Right ventricle myocardium inferior (tissue), 1 donor: ENCODE results near the gene HUNK. TPM values are rescaled to one million over a fixed set of nuclear protein-coding genes. Genes with fewer than 3 reads are reported as not detected.
"Not testable (repeated sequence)": the region's sequence is repeated elsewhere in the genome, so short reads cannot be mapped to it uniquely, and the experiment has no call there.

Experiments
- ATAC-seq: fragments of 200-7000 bp; cut with Tn5 transposase; one replicate; pipeline ENCODE4 v1.9.1; 2020; ENCODE audit warnings: mild to moderate bottlenecking, moderate library complexity
- DNase-seq: peaks from one replicate; pipeline ENCODE4 v3.0.0; 2021; ENCODE audit errors: missing footprints
- intact Hi-C: fragments of 100-400 bp; cut with DNase I; formaldehyde crosslinking; loops from one replicate; pipeline ENCODE4 v1.11.0; 2022
- total RNA-seq: library from RNA; stranded (reverse); fragmentation: NEBNext Ultra II Directional; extraction: Animal tissue kit (Norgen Biotek cat#: 25700); gene quantifications from one replicate; pipeline ENCODE4 v1.2.1, GENCODE V29; 2021
- donor health status: DM: no; HTN: yes; CAD: no; lungs with severe emphysema.

HUNK gene
- total RNA-seq, 1 donor from 2014 or later, result 0.08 TPM

DNA sequence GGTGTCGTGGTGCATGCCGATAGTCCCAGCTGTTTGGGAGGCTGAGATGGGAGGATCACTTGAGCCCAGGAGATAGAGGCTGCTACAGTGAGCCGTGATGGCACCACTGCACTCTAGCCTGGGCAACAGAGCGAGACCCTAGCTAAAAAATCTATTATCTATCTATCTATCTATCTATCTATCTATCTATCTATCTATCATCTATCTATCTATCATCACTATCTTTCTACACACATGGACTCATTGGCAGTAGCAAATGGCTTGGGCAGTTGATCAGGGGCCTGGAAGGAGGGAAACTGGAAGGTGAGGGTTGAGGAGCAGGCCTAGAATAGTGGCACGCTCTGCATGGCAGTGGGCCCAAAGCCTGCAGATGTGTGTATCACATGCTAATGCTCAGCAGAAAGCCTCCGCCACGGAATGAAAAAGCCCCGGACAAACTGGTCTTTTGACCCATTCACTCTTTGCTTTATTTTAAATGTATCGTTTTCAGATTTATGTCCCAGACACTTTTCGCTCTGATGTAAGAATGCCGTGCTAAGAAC lies 7.3 kb upstream of the HUNK start:
- intact Hi-C loops, result loop anchor here (5.0 kb wide), 1 partner anchor 78 kb away; no protein-coding TSS in a partner anchor
- DNase-seq (no peak), ATAC-seq (no peak)

DNA sequence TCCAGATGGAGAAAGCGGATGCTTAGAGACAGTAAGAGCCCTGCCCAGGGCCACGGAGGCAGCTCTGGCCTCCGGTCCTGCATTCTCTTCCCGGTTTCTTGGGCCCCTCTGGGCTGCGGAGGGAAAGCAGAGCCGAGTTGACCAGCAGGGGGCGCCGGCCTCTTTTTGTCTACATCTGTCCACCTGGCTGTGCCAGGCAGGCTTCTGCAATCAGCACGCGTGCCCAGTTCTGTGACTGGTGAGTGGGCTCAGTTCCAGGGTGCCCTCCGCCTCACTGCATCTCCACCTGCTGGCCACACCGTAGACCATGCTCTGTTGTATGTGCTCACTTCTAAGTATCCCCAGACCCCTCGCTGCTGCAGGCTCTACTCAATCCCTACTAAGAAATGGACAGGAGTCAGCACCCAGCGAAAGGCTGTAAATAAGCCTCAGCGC lies 6.7 kb upstream of the HUNK start:
- peak; percentile 89 for DNase-seq
- peak; percentile 87 for ATAC-seq
- intact Hi-C loops, result loop anchor here (1.0 to 5.0 kb wide), 2 partner anchors 79 to 391 kb away; no protein-coding TSS in a partner anchor

DNA sequence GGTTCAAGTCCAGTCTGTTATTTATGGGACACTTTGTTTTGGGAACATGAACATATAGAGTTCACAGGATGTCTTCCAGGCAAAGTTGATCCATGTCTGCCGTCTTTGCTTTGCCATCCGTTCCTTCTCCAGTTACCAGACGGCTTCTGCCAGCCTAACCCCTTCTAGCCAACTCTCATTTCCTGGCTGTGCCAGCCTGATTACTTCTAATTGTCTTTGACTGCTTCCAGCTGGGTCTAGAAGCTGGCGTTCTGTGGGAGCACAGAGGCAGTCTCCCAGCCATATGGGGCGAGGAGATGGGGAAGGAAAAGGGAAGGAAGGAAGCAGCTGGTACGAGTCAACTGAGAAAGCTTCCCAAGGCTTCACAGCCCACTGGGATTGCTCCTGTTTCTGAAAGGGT lies 3.1 kb upstream of the HUNK start:
- intact Hi-C loops, result loop anchor here (5.0 kb wide), 1 partner anchor 82 kb away; no protein-coding TSS in a partner anchor
- ATAC-seq, result no peak
- no peak for DNase-seq

DNA sequence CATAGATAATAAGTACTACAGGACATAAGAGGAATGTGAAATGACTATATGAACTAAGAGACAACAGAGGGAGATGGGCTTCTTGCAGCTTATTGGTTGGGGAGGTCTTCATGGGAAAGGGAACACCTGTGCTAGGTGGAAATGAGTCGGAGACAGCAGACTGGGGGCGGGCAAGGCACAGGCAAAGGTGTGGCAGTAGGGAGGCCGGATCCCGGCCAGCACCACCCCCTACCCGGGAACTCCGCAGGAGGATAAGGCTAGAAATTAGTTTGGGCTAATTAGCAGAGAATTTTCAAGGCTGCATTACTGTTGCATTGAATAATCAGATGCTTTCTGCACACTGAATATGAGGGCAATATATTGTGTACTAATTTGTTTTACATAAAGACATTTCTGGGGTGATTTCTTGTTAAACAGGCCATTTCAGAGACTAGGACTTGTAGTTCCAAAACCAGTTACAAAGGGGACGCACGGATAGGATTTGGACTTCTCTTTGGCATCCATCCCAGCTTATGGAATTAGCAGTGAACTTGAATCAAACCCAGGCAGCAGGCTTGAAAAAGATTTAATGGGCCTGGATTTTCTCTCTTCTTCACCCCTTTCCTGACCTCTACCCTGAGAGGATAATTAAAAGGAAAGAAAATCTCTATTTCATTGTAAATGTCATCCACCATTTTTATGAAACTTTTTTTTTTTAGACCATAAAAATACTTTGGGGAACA lies 2.2 kb upstream of the HUNK start:
- intact Hi-C loops, result no loop called here
- ATAC-seq (no peak), DNase-seq (no peak)

DNA sequence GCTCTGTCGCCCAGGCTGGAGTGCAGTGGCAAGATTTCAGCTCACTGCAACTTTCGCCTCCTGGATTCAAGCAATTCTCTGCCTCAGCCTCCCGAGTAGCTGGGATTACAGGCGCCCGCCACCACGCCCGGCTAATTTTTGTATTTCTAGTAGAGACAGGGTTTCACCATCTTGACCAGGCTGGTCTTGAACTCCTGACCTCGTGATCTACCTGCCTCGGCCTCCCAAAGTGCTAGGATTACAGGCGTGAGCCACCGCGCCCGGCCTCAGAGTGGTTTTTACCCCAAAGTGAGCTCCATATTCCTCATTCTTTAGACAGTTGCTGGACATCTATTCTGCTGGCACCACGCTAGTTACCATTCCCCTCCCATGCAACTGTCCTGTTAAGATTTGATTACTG lies 1.4 kb upstream of the HUNK start:
- DNase-seq, intact Hi-C loops, ATAC-seq: not testable (repeated sequence)

DNA sequence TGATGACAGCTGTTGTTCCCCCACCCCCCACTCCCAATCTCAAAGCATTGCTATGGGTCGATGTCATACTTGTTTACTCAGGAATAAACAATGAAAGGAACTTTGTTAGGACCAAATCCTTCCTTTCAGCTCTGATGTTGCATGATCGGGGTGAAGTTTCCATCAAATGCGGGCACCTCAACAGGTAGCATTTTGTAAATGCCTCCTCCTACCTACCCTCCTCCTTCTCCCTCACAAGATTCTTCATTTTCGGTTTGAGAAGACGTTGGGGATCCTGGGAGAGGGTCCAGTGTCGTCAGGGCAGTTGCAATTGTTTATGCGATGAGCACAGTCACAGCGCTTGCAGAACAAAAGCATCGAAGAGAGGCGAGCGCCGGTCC lies 758 bp upstream of the HUNK start:
- DNase-seq (no peak), ATAC-seq (no peak)
- intact Hi-C loops, result no loop called here

DNA sequence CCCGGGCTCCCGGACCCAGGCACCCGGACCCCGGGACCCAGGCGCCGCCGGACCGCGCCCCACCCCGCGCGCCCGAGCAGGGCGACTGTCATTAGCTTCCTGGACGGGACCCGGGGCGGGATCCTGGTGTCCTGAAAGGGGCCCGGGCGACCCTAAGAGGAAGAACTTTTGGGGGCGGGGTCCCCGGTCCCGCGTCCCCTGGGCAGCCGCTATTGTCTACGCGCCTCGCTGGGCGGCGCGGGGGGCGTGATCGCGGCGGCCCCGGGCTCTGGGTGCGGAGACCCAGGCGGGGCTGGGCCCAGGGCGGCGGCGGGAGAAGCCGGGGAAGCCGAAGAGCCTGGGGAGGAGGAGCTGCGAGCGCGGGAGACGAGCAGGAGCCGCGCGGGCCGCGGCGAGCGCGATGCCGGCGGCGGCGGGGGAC lies 465 bp downstream of the HUNK start:
- ATAC-seq (no peak), DNase-seq (no peak)
- intact Hi-C loops, result no loop called here

DNA sequence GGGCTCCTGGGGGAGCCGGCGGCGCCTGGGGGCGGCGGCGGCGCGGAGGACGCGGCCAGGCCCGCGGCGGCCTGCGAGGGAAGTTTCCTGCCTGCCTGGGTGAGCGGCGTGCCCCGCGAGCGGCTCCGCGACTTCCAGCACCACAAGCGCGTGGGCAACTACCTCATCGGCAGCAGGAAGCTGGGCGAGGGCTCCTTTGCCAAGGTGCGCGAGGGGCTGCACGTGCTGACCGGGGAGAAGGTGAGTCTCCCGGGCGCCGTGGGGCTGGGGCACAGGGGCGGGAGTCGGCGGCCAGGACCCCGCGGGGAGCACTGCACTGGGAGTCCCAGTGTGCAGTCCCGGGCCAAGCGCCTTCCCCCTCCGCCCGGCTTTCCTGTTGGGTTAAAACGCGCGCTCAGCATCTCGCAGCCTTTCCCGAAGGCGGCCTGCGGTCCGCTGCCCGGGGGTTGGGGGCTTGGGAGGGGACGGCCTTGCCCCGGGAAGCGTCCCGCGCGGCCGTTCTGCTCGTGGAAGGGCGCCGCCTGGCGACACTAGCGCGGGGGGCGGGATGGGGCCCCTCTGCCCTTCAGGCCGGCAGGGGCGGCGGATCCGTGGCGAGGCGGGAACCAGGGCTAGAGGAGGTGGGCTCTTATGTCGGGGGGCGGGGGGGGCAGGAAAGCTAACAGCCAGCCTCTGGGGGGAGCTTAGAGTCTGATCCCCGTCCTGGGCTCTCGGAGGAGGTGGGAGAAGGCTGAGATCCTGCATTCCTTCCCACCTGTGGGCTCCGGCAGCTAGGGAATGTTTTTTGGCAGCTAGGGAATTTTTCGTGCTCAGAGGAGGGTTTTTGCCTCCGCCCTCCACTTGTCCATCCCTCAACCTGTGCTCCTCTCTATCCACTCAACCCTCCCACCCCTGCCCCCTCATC lies 1.1 kb downstream of the HUNK start:
- intact Hi-C loops, result no loop called here
- peak; percentile 45 for ATAC-seq
- DNase-seq, result peak; percentile 72

DNA sequence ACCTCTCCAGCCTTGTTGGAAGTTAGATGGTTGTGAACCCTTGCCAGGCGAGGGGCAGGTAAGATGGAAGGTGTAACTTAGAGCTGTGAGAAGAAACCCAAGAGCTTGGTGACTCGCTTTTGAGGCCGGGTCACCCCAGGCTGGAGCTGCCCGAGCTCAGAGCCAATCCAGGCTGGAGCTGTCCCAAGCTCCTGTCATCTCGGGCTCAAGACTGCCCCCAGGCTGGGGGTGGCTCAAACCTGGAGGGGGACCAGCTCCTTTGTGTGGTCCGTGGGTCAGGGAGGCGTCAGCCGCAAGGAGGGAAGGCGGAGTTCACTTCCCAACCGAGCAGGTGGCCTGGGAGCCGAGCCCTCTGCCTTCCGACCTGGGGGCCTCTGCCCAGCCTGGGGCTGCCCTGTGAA lies 2.0 kb downstream of the HUNK start:
- no peak for DNase-seq
- ATAC-seq, result no peak
- intact Hi-C loops, result no loop called here

DNA sequence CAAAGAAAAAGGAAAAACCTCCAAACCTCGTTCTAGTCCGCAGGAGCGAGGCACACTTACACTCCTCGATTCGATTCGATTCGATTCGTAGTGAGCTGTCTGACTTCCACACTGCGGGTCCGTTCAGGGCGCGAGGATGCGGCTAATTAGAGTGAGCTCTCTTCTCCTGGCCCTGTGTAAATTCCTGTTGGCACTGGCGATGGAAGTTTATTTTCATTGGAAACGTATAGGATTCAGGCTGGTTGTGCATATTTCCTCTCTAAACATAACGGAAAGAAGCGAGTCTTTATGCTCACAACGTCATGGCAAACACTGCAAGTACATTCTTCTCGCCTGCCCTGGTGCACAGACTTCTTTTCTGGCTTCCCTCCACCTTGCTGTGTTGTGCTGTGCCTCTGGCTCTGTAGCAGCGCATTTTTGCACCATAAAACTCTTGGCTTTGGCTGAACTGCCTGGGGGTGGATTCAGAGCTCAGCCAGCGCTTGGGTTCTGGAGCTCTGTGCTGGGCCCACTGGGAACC lies 2.7 kb downstream of the HUNK start:
- intact Hi-C loops, result no loop called here
- ATAC-seq, result no peak
- DNase-seq, result no peak

DNA sequence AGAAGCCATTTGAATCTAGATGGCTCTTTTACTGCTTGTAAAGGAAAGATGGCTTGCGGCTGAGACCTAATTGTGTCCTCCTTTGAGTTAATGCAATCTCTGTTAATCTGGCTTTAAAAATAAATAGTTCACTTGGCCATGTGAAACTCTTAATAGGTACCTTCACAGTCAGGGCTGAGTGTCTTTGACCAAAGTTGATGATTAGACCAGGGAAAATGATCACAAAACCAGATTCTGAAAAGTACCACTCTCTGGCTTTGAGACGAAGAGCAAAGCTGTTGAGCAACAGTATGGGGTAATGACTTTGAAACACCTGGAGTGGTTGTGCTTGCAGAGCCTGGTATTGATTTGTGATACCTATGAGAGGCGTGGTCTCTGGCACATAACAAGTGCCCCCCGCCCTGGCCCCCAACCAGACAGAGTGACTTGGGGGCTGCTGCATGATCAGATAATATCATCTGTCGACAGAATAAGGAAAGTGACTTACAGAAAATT lies 4.7 kb downstream of the HUNK start:
- ATAC-seq, result no peak
- no peak for DNase-seq
- intact Hi-C loops, result no loop called here

DNA sequence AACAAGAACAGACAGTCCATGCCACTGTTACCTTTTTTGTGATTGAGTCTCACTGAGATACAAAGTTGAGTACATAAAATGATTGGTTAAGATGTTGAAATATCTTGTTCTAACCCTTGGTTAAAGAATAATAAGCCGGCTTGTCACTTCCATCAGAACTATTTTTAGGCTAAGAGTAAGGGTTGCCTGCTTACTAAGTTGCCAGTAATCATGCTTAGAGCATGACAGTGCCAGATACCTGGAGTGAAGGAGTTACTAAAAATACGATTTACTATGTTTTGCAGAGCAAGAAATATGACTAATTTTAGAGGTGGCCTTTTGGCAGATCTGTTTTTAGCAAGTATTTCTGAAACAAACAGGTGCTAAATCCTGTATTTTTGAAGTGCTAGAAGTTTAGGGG lies 6.0 kb downstream of the HUNK start:
- intact Hi-C loops, result no loop called here
- DNase-seq, result no peak
- ATAC-seq, result peak; percentile 34

DNA sequence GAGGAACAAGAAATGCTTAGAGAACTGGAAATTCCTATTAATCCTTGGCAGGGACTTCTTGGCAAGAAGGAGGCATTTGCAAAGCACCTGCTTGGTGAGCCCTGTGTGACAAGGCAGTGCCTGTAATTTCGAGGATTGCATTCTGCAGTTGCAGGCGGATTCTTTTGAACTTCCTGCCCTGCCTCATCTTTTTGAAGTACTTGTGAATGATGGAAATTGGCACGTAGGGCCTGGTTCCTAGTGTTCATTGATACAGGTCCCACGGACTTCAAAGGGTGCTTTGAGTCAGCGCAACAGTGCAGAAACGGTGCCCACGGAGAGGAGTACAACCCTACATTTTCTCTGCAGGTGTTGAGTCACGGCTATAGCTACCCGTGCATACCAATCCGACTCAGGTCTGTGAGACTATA lies 6.4 kb downstream of the HUNK start:
- intact Hi-C loops, result no loop called here
- no peak for ATAC-seq

DNA sequence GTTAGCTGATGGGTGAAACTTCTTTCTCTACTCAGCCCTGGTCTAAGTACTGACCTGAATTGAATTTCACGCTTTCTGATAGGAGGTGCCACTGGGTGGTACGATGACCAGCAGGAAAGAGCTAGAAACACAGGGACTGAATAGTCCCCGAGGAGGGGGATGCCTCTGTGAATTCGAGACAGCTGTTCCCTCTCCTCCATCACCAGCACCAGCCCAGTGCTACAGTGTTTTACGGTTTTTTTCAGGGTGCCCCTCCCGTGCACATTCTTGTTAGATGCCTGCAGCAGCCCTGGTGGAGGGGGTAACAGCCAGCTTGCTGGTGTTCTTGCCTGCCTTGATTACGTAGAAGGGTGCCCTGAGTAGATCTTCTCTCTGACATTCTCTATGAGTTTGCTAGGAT lies 7.1 kb downstream of the HUNK start:
- ATAC-seq (no peak), DNase-seq (no peak)
- intact Hi-C loops, result no loop called here

More for the DNA sequence above, 6.4 kb downstream of the HUNK start:
- no peak for DNase-seq

DNA sequence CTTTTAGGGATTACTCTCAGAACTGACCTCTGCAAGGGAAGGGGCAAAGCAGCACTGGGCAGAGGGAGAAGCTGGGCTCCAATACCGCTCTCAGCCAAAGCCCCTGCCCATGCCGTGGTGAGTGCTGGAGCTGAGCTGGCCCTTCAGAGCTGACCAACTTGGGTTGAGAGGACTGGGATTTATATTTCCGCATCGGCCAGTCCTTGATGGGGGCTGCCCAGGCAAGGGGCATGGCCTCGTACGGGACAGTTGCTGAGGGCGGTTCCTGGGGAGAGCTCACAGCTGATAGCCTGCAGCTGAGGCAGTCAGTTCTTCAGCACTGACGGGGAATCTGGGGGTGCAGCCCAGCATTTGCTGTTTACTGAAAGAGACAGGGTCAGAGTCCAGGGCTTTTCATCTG lies 8.0 kb downstream of the HUNK start:
- DNase-seq (no peak), ATAC-seq (no peak)
- intact Hi-C loops, result no loop called here

DNA sequence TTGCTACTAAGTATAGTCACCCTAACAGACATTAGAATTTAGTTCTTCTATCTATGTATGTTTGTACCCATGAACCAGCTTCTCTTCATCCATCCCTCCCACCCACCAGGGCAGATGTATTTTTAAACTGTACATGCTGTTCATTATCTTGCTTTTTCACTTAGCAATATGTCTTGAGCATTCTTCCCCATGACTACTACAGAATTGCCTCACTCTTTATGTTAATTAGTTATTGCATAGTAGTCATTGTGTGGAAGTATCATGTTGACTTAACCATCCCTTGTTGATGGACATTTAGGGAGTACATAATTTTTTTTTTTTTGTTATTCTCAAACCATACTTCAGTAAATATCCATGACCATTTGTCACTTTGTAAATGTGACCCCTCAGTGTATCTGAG lies 9.9 kb downstream of the HUNK start:
- DNase-seq (no peak), ATAC-seq (no peak)
- intact Hi-C loops, result no loop called here

DNA sequence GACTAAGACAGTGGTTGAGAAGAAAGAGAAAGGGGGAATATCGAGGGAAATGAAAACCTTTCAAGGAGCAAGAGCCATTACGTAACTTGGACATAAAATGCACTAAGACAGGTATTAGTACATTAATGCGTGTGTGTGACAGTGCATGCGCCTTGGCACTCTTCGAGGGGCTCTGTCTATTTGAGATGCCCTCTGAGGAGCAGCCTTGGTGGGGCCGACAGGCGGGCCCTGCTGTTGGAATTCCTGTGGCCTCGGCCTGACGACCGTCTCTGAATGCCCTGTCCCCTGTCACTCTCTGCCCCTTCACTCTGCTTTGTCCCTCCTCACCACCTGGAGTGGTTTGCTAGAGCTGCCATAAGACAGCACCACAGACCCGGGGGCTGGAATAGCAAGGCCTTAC lies 12.3 kb downstream of the HUNK start:
- ATAC-seq, result no peak
- no peak for DNase-seq
- intact Hi-C loops, result no loop called here

DNA sequence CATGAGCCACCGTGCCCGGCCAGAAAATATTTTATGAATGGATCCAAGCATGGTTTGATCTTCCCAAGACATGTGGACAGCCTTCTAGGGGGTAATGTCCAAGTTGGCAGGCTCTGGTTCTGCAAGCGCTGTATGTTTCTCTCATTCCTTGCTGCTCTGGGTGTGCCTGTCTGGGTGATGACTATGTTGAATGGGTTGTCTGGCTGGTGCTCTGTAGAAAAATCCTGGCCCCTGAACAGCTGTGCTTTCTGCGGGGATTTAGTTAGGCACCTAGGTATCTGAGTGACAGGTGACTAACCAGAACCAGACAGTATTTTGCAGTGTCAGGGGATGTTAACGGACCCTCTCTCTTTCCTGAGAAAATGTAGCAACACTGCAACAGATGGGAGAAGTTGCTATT lies 14.1 kb downstream of the HUNK start:
- ATAC-seq, result no peak
- no peak for DNase-seq
- intact Hi-C loops, result no loop called here

DNA sequence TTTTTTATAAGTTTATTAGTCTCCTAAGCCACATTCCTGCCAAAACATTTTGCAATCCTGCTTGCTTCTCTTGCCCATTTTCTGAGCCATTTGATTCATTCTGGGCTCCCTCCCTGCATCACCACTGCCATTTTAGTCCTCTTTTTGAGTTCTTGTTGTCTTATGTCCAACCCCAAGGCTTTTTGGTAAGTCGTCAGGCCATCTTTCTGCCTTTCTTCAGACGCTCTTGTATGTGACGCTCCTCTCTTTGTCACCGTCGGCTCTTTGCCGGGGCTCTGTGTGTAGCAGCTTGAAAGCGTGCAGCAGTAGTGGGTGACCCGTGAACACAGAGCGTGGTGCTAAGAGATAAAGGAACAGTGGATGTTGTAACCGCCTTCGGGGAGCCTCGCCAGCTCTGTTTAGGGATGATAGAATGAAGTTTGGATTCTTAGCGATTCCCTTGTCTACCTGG lies 14.6 kb downstream of the HUNK start:
- ATAC-seq (peak; percentile 83), DNase-seq (no peak)
- intact Hi-C loops, result no loop called here
